HG02943 (cell line): ENCODE data around the gene PDE6A.
"Not testable (repeated sequence)": the region's sequence is repeated elsewhere in the genome, so short reads cannot be mapped to it uniquely, and the experiment has no call there.

Experiments used
- ATAC-seq: cut with Tn5 transposase; IDR thresholded peaks from one replicate; pipeline ENCODE4 v1.9.1; 2021; ENCODE audit warnings: mild to moderate bottlenecking, low read depth, moderate library complexity; ENCODE audit not compliant: unreplicated experiment

The PDE6A gene

DNA sequence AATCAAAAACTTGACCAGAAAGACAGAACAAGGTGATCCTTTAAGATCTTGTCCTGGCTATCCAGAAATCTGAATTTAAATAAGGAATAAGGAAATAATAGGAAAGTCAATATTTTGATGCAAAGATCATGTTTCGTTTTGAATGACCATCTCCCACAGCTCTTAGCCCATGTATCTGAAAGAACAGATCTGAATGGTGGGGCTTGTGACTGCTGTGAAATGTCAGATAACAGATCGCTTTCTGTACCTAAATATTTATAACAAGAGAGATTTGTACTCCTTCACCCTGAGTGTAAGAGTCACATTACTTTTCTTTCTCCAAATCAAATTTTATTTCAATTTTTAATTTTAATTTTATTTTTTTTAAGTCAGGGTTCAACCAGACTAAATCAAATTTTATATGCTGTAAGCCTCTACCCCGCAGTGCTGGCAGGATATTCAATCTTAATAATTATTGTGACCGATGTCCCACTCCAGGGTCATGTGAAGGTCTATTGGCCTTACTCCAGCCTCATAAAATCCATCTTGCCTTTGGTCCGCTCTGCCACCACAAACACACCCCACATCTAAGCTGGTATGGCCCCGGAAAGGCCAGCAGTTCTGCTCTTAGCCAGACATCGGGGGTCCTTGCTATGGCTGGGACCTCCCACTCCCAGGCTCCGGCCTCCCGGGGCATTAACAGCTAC lies 9.0 kb upstream of the PDE6A start:
- ATAC-seq, result no peak

GRCh38 chr5:149951138-149951749 lies 6.7 kb upstream of the PDE6A start:
- no peak for ATAC-seq

- no peak for ATAC-seq
Observed at GRCh38 chr5:149948993-149949392, 4.4 kb upstream of the PDE6A start.

- ATAC-seq, result no peak
Observed at GRCh38 chr5:149946118-149946517, 1.5 kb upstream of the PDE6A start.

- ATAC-seq, result not testable (repeated sequence)
Observed at GRCh38 chr5:149943177-149943949, 1.2 kb downstream of the PDE6A start.

- not testable (repeated sequence) for ATAC-seq
Observed at GRCh38 chr5:149942741-149943169, 1.8 kb downstream of the PDE6A start.

DNA sequence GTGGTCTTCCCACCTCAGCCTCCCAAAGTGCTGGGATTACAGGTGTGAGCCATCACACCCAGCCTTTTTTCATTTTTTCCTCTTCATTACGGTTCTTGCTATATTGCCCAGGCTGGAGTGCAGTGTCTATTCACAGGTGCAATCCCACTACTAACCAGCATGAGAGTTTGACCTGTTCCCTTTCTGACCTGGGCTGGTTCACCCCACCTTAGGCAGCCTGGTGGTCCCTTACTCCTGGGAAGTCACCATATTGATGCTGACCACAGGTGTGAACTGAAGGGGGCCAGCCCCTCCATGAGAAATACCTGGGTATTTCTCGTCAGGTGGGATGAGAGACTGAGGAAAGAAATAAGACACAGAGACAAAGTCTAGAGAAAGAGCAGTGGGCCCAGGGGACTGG lies 2.4 kb downstream of the PDE6A start:
- ATAC-seq, result no peak

- no peak for ATAC-seq
Observed at GRCh38 chr5:149941795-149942194, 2.8 kb downstream of the PDE6A start.

GRCh38 chr5:149940941-149941644 lies 3.5 kb downstream of the PDE6A start:
- no peak for ATAC-seq

DNA sequence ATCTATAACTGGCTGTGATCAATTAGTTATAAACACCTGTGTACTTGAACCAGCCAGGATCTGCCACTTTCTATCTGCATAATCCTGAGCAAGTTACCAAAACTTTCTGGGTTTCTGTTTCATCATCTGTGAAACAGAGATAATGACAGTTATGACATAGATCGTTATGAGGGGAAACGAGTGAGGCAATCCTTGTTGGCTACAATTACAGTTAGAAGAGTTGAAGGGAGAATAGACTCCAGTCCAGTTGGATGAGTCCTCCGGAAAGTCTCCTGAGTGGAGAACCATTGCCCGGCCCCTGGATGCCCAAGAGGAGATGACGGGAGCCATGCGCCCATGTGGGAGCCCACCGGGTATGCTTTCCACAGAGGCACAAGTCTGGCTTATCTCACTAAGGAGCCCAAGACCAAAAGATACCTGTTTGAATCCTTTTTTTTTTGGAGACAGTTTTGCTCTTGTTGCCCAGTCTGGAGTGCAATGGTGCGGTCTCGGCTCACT lies 4.5 kb downstream of the PDE6A start:
- ATAC-seq, result no peak

- no peak for ATAC-seq
Observed at GRCh38 chr5:149939546-149939945, 5.0 kb downstream of the PDE6A start.

DNA sequence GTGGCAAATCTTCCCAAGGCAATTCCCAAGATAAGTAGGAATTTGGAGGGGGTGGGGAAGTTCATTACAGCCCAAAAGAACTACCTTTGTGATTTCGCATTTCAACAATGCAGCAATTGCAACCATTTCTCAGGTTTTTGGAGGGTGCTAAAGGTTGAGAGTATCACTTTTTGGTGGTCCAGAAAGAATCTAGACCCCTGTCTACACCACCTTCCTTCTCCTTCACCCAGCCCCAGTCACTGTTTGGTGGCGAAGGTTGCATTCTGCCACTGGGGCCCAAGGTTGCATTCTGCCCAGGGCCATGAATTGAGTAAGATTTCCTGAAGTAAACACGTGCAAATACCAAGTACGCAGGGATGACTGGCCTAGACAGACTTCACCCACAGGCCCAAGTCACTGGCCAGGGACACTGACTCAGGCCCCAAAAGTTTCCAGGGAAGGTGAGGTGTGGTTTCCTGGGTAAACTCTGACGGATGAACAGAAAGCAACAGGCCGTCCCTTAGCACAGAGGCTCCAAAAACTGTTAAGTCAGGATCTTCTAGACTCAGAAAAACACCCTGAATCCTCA lies 5.7 kb downstream of the PDE6A start:
- ATAC-seq, result no peak

GRCh38 chr5:149938279-149938678 lies 6.3 kb downstream of the PDE6A start:
- no peak for ATAC-seq

GRCh38 chr5:149937610-149938009 lies 7.0 kb downstream of the PDE6A start:
- ATAC-seq, result no peak

DNA sequence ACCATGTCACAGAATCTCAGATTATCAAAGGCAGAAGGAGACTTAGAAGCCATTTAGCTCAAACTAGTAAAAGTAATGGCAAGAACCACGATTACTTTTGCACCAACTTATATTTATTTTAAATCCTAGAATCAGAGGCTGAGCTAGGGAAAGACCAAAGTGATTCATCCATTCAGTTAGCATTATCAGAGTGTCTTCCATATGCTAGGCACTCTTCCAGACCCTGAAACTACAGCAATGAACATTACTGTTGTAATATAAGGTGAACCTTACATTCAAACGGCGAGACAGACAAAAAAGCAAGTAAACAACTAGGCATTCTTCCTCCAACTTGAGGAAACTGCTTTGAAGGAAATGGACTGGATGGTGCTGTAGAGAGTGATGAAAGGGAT lies 7.9 kb downstream of the PDE6A start:
- ATAC-seq, result no peak

DNA sequence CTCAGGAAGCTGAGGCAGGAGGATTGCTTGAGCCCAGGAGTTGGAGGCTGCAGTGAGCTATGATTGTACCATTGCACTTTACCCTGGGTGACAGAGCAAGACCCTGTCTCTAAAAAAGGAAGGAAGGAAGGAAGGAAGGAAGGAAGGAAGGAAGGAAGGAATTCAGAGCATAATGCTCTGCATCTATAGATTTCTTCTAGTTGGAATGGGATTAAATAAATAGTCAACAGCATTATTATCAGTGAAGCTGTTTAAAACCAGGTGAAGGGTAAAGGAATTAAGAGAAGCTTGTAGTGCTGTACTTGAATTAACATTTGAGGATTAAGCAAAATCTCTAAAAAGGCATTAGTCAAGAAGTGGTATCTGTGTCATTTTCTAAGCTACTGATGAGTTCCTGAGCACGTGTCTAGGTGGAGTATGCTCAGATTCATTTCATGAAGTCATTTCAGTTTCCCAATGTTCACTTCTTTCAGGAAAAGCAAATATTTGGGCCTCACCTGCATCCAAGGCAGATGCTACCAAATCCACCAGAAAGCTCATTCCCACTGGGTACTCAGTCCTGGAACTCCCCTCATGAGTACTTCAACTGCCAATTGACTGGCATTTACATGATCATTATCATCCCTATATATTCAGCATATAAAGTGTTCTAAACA lies 8.4 kb downstream of the PDE6A start:
- no peak for ATAC-seq

GRCh38 chr5:149935431-149935901 lies 9.1 kb downstream of the PDE6A start:
- no peak for ATAC-seq

- ATAC-seq, result no peak
Observed at GRCh38 chr5:149932445-149933350, 11.9 kb downstream of the PDE6A start.

DNA sequence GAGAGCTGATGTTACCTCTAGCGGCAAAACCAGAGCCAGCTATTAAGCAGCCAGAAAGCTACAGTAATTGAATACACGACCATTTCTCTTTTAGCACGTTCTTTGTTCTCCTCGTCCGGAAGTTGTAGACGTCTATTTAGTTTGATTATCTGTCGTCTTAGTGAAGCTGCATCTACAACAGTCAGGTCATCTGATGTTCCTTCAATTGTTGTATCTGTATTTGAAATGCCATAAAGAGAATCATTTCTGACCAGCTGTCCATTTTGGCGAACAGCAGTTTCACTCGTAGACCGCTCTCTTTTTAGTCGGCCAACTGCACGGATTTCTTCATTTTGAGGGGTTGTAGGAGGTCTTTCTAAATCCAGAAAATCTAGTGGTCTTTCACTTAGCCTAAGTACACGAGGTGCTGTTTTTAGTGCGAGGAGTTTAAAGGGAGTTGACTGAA lies 12.6 kb downstream of the PDE6A start:
- ATAC-seq, result no peak
